Neural progenitor cell (in vitro differentiated cells): ENCODE results near the gene SPIRE2.

Source experiments
- EZH2 ChIP-seq: fragments of 200-600 bp; sonication (generic); IDR thresholded peaks from 2 replicates; pipeline ENCODE4 v1.6.1; 2017; ENCODE audit warnings: antibody characterized with exemption, mild to moderate bottlenecking, moderate library complexity
- TF ChIP-seq, protein P1 (sequence below): fragments of 200-600 bp; sonication (generic); IDR thresholded peaks from 2 replicates; pipeline ENCODE4 v1.5.1; 2017; ENCODE audit warnings: antibody characterized with exemption, mild to moderate bottlenecking

DNA sequence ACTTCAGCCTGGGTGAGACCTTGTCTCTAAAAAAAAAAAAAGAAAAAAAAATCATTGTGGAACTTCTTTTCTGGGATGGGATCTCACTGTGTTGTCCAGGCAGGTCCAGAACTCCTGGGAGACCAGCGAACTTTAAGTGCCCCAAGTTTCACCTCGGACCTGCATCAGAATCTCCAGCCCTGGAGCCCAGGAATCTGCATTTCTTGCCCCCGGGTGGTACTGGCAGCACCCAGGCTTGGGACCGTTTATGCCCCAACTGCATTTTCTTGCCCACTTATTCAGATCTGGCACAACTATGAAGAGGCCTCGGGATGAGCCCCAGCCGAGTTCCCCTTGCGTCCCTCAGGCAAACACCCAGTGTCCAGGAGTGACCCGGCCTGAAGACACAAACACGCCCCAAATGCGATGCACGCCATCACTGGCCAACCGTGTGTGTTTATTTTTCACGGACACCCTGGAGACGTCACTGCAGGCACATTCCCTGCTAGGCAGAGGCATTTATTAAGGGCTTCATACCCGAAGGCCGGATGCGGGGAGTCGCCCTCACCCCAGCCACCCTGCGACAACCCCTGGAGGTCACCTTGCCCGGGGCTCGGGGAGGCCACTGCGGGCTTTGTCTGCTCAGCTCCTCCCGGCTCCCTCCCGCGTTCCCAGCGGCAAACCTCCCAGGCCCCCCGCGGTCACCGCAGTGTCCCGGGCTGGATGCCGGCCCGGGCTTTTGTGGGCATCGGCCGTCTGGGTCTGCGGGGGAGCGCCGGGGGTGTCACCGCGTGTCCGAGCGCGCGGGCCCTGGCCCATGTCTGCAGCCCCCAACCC is 684 bp upstream of the SPIRE2 start:
- no peak for TF ChIP-seq EZH2
- TF ChIP-seq, protein P1, sequence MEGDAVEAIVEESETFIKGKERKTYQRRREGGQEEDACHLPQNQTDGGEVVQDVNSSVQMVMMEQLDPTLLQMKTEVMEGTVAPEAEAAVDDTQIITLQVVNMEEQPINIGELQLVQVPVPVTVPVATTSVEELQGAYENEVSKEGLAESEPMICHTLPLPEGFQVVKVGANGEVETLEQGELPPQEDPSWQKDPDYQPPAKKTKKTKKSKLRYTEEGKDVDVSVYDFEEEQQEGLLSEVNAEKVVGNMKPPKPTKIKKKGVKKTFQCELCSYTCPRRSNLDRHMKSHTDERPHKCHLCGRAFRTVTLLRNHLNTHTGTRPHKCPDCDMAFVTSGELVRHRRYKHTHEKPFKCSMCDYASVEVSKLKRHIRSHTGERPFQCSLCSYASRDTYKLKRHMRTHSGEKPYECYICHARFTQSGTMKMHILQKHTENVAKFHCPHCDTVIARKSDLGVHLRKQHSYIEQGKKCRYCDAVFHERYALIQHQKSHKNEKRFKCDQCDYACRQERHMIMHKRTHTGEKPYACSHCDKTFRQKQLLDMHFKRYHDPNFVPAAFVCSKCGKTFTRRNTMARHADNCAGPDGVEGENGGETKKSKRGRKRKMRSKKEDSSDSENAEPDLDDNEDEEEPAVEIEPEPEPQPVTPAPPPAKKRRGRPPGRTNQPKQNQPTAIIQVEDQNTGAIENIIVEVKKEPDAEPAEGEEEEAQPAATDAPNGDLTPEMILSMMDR: no peak
